Panc1 (cell line): ENCODE data around the gene DRAM1.

Experiments used
- CTCF ChIP-seq: fragments of 450-650 bp; IDR thresholded peaks from 2 replicates; pipeline ENCODE4 v1.5.1; 2017; ENCODE audit warnings: mild to moderate bottlenecking
- POLR2AphosphoS5 ChIP-seq: IDR thresholded peaks from 2 replicates; pipeline ENCODE4 v1.6.1; 2012; ENCODE audit warnings: mild to moderate bottlenecking, low read depth, low read length, moderate library complexity

- TF ChIP-seq CTCF (no peak), POLR2AphosphoS5 (no peak)
Observed at GRCh38 chr12:101857043-101857558, 20.3 kb upstream of the DRAM1 start.
